Upper lobe of right lung (tissue), 1 donor: Measurements from ENCODE around the gene MSANTD4. TPM values are rescaled to one million over a fixed set of nuclear protein-coding genes. Genes with fewer than 3 reads are reported as not detected.
"Not testable (repeated sequence)": the region's sequence is repeated elsewhere in the genome, so short reads cannot be mapped to it uniquely, and the experiment has no call there.

Experiments
- ATAC-seq: fragments of 200-7000 bp; cut with Tn5 transposase; one replicate; pipeline ENCODE4 v1.9.1; 2020; ENCODE audit warnings: mild to moderate bottlenecking, moderate library complexity
- DNase-seq: peaks from one replicate; pipeline ENCODE4 v3.0.0-alpha.2; 2020
- H3K27ac ChIP-seq: fragments of 200-600 bp; one replicate; pipeline ENCODE4 v1.8.0; 2022
- H3K27me3 ChIP-seq: fragments of 200-600 bp; one replicate; pipeline ENCODE4 v1.8.0; 2022; ENCODE audit warnings: mild to moderate bottlenecking
- H3K36me3 ChIP-seq: fragments of 200-600 bp; one replicate; pipeline ENCODE4 v1.8.0; 2022
- H3K4me1 ChIP-seq: fragments of 200-600 bp; one replicate; pipeline ENCODE4 v1.8.0; 2022
- H3K4me3 ChIP-seq: fragments of 200-600 bp; one replicate; pipeline ENCODE4 v1.8.0; 2022; ENCODE audit warnings: mild to moderate bottlenecking
- H3K9me3 ChIP-seq: fragments of 200-600 bp; one replicate; pipeline ENCODE4 v1.8.0; 2022
- intact Hi-C: fragments of 100-400 bp; cut with DNase I; formaldehyde crosslinking; loops from one replicate; pipeline ENCODE4 v1.11.0; 2022
- total RNA-seq: library from RNA; stranded (reverse); fragmentation: NEBNext Ultra II Directional; extraction: Animal tissue kit (Norgen Biotek cat#: 25700); gene quantifications from one replicate; pipeline ENCODE4 v1.2.1, GENCODE V29; 2021
- TF ChIP-seq, protein P1 (sequence below): fragments of 200-600 bp; IDR thresholded peaks from one replicate; pipeline ENCODE4 v1.8.0; 2022; ENCODE audit warnings: antibody characterized with exemption
- donor health status: DM: no; HTN: yes; CAD: no; lungs with severe emphysema.

The MSANTD4 gene
- total RNA-seq, 1 donor from 2014 or later: 15.4 TPM

GRCh38 chr11:106011481-106011880 lies 10.6 kb downstream of the MSANTD4 start:
- no peak for DNase-seq
- Histone ChIP-seq H3K9me3 (no peaks in the 10 kb centered on the region), H3K27ac (no peak overlapping the region), H3K36me3 (peaks cover 30% of the 10 kb centered on the region), H3K4me3 (no peak overlapping the region), H3K27me3 (no peaks in the 10 kb centered on the region), H3K4me1 (no peaks in the 10 kb centered on the region)
- TF ChIP-seq, protein P1, sequence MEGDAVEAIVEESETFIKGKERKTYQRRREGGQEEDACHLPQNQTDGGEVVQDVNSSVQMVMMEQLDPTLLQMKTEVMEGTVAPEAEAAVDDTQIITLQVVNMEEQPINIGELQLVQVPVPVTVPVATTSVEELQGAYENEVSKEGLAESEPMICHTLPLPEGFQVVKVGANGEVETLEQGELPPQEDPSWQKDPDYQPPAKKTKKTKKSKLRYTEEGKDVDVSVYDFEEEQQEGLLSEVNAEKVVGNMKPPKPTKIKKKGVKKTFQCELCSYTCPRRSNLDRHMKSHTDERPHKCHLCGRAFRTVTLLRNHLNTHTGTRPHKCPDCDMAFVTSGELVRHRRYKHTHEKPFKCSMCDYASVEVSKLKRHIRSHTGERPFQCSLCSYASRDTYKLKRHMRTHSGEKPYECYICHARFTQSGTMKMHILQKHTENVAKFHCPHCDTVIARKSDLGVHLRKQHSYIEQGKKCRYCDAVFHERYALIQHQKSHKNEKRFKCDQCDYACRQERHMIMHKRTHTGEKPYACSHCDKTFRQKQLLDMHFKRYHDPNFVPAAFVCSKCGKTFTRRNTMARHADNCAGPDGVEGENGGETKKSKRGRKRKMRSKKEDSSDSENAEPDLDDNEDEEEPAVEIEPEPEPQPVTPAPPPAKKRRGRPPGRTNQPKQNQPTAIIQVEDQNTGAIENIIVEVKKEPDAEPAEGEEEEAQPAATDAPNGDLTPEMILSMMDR: no peak
- intact Hi-C loops: no loop called here
- ATAC-seq: no peak

DNA sequence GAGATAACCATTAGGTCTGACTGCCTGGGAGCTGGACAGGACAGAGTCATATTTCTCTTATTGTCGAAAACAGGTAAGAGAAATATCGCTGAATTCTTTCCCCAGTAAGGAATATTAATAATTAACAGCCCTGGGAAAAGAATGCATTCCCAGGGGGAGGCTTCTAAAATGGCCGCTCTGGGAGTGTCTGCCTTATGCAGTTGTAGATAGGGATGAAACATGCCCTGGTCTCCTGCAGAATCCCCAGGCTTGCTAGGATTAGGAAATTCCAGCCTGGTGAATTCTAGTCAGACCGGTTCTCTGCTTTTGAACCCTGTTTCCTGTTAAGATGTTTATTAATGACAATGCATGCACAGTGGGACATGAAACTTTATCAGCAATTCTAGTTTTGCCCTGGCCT lies 18.9 kb downstream of the MSANTD4 start:
- DNase-seq, H3K27ac ChIP-seq, H3K4me1 ChIP-seq, intact Hi-C loops, H3K27me3 ChIP-seq, ATAC-seq, H3K9me3 ChIP-seq, H3K4me3 ChIP-seq, H3K36me3 ChIP-seq: not testable (repeated sequence)

DNA sequence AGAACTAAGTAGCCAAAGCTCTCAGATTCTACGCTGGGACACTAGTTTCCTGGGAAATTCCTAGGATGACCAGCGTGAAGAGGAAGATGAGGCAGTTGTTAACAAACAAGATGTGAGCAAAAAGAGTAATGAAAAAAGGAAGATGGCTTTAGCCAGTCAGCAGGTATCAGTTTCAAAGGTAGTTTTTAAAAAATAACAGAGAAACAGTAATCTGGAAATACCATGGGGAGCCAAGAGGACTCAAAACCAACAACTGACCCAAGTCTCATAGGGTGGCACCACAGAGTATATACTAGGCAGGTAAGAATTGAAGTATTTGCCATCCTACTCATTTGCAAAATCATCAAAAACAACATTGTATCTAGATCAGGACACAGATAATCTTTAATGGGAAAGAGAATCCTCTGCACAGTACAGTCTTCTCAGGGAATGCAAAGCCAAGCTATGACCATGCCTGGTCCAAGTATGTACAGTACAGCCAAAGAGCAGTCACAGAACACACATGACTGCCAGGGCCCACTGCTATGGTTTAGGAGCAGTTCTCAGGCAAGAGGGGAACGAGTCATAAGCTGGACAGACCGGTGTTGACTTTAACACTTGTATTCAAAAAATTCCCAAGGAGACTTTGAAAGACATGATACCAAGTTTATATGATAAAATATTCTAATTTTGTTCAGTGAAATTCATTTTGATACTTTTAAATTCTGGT lies 20.6 kb downstream of the MSANTD4 start:
- H3K27ac ChIP-seq: no peak overlapping the region
- TF ChIP-seq, protein P1: no peak
- H3K36me3 ChIP-seq: peaks cover 7% of the 10 kb centered on the region
- no peak overlapping the region for H3K4me3 ChIP-seq
- no peaks in the 10 kb centered on the region for H3K4me1 ChIP-seq
- H3K27me3 ChIP-seq: no peaks in the 10 kb centered on the region
- H3K9me3 ChIP-seq: no peaks in the 10 kb centered on the region
- intact Hi-C loops: no loop called here
- ATAC-seq (no peak), DNase-seq (no peak)

DNA sequence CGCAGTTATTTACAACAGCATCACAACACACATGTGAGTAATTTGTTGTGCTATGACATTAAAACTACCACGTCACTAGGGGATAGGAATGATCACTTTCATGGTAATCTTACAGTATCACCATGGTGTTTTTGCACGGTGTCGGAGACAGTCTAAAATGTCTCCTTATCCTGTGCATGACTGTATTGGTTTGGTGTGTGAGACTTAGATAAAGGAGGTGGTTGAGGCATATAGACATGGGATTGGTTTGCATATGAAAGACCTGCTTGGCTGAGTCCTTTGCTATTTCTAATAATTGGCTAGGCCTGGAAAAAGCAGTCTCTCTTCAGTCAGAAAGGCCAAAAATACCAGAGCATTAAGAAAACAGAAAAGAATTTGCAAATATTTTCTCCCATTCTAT lies 30.2 kb downstream of the MSANTD4 start:
- Histone ChIP-seq H3K4me3 (no peak overlapping the region), H3K4me1 (no peaks in the 10 kb centered on the region), H3K27me3 (no peaks in the 10 kb centered on the region), H3K27ac (no peak overlapping the region), H3K36me3 (peaks cover 10% of the 10 kb centered on the region), H3K9me3 (no peaks in the 10 kb centered on the region)
- ATAC-seq (no peak), DNase-seq (no peak)
- intact Hi-C loops: no loop called here
- TF ChIP-seq, protein P1: no peak

DNA sequence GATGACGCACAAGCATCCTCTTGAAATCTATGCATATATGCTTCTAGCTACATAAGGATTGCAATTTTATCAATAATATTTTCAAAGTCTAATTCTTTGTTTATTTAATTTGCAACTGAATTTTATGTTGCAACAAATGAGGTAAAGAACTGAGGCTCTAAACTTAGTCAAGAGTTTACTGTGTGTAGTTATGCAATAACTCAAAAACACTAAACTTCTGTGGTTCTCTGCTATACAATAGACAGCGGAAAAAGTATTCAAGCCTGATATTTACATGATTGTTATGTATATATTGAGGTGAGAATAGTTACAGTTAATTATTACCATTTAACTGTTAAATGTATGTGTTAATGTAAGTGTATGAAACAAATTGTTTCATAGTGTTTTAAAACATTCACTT lies 32.9 kb downstream of the MSANTD4 start:
- Histone ChIP-seq H3K27me3 (no peaks in the 10 kb centered on the region), H3K36me3 (no peaks in the 10 kb centered on the region), H3K9me3 (no peaks in the 10 kb centered on the region), H3K4me3 (no peak overlapping the region), H3K27ac (no peak overlapping the region), H3K4me1 (no peaks in the 10 kb centered on the region)
- ATAC-seq: no peak
- intact Hi-C loops: no loop called here
- DNase-seq: no peak
- TF ChIP-seq, protein P1: no peak

DNA sequence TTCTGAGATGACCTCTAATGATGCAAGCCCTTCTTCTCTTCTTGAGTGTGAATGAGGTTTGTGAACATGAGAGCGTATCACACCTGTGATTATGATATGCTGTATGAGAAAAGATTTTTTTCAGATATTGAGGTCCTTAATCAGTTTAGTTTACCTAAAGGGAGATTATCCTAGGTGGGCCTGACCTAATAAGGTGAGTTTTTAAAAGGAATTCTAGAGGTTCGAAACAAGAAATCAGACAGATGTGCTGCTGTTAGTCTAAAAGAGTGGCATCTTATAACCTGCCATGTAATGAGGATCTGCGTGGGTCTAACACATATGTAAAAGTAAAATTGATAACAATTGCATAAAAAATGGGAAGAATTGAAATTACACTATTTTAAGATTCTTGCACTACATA lies 33.8 kb downstream of the MSANTD4 start:
- ATAC-seq (no peak), DNase-seq (no peak)
- Histone ChIP-seq H3K4me3 (no peak overlapping the region), H3K9me3 (no peaks in the 10 kb centered on the region), H3K27me3 (no peaks in the 10 kb centered on the region), H3K27ac (no peak overlapping the region), H3K4me1 (no peaks in the 10 kb centered on the region), H3K36me3 (no peaks in the 10 kb centered on the region)
- intact Hi-C loops: no loop called here
- TF ChIP-seq, protein P1: no peak
